NOMO-1 treated with dmso at 0.1 percent for 144 hours (cell line): ENCODE data around the gene AHNAK.

Source experiments
- DNase-seq: peaks from one replicate; lab custom pipeline; 2025; ENCODE audit not compliant: unreplicated experiment; lab: John Stamatoyannopoulos, UW

The AHNAK gene

DNA sequence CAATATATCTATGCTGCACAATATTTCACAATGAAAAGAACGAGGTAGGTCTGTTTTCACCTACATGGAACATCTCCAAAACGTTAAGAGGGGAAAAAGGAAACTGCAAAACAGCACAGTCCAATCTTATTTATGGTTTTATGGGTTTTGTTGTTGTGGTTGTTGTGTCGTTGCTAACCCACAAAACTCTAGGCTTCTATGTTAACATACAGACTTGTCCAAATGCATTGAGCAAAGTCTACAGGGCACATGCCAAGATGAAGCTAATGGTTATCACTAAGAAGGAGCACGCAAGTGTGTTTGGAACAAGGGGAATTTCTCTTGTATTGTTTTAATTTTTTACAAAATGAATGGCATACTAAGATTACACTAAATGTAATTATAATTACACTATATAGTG, 48.6 kb downstream of the AHNAK start:
- no peak for DNase-seq

- DNase-seq = peak; percentile 53
These were observed 49.3 kb downstream of the AHNAK start for GRCh38 chr11:62497132-62497801.

DNA sequence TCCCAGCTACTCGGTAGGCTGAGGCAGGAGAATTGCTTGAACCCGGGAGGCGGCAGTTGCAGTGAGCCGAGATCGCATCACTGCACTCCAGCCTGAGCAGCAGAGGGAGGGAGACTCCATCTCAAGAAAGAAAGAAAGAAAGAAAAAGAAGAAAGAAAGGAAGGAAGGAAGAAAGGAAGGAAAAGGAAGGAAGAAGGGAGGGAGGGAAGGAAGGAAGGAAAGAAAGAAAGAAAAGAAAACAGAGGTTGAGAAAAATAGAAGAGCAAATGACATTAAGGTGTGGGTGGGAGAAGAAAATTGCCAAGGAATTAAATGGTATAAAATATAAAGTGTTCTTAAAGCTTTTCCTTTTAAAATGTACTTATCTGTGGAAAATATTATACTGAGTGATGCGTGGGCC, 49.9 kb downstream of the AHNAK start:
- no peak for DNase-seq

DNA sequence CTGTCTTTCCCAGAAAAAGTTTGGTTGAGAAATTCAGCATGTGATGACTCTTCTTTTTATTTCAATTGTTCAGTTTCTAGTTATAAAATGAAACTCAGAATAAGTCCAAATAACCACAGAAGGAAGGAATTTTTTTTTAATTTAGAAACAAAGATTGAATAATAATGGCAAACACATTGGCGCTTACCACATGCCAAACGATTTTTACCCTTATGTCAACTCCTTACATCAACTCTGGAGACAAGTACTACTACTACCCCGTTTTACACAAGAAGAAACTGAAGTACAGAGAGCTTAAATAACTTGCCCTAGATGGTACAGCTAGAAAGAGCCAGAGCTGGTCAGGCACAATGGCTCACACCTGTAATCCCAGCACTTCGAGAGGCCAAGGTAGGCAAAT, 52.4 kb downstream of the AHNAK start:
- DNase-seq = no peak

- no peak for DNase-seq
These were observed 52.8 kb downstream of the AHNAK start for GRCh38 chr11:62493801-62494200.

GRCh38 chr11:62492586-62492985, 54.0 kb downstream of the AHNAK start:
- DNase-seq = no peak

- no peak for DNase-seq
These were observed 54.9 kb downstream of the AHNAK start for GRCh38 chr11:62491571-62492329.

DNA sequence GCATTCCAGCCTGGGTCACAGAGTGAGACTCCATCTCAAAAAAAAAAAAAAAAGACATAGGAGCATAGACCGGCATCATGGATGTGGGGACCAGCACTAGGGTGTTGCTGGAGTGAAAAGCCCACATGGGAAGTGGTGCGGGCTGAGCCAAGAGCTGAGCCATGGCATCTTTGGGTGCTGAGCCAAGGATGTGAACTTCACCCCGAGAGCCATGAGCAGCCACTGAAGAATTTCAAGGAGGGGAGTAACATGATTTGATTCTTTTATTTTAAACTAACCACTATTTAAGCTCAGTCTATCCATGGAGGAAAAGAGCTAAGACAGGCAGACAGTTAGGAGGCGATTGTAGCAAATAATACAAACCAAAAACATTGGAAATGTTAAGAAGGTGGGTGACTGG, 57.4 kb downstream of the AHNAK start:
- DNase-seq = no peak

DNA sequence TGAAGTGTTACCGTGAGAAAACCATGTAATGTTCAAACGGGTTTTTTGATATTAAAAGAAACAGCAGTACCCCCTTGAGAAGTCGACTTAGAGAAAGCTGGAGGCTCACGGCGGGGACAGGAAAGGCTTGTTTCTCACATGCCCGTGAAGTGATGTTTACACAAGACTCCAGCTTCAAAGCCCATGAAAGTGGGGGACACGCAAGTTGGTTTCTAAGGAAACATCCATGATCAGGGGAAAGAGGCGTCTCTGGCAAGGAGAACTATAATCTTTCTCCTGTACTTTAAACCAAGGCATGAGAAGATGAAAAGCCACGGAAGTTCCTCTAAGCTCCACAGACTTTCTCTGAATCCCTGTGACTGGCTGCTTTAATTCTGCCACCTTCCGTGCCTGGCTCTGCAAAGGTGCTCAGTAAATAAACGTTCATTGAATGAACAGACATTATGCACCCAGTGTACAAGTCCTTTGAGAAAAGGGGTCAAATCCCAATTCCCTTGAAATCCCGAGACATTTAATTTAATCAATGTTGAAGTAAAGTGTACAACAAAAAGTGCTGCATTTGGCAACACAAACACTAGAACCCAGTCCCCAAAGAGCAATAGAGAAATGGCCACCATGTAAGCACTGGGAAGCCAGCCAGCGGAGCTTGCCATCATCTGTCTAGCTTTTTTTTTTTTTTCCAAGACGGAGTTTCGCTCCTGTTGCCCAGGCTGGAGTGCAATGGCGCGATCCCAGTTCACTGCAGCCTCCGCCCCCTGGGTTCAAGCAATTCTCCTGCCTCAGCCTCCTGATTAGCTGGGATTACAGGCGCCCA, 58.7 kb downstream of the AHNAK start:
- DNase-seq = no peak

GRCh38 chr11:62487136-62487535, 59.5 kb downstream of the AHNAK start:
- no peak for DNase-seq

GRCh38 chr11:62484352-62484751, 62.3 kb downstream of the AHNAK start:
- no peak for DNase-seq

GRCh38 chr11:62482753-62483152, 63.9 kb downstream of the AHNAK start:
- no peak for DNase-seq

GRCh38 chr11:62479631-62480201, 66.9 kb downstream of the AHNAK start:
- DNase-seq = no peak

DNA sequence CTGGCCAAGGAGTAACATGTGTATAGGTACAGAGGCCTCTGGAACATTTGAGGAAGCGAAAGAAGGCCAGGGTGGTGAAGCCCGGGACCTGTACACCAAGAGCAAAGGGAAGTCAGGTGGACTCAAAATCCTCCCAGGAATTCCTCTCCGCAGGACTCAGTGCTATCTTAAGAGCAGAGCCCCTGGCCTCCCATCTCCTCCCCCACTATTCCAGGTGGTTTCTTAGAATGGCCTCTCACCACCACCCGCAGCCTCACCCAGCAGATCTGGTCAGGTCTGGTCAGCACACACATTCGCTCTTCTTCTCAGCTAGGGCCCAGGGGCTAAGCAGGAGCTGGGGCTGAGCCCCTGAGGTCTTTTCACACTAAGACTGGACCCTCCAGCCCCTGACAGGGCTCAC, 68.7 kb downstream of the AHNAK start:
- DNase-seq = no peak

- no peak for DNase-seq
These were observed 74.3 kb downstream of the AHNAK start for GRCh38 chr11:62472063-62472884.

GRCh38 chr11:62471603-62472002, 75.0 kb downstream of the AHNAK start:
- DNase-seq = no peak

- no peak for DNase-seq
These were observed 78.0 kb downstream of the AHNAK start for GRCh38 chr11:62468577-62468976.

GRCh38 chr11:62466444-62466843, 80.2 kb downstream of the AHNAK start:
- no peak for DNase-seq

GRCh38 chr11:62464655-62465054, 82.0 kb downstream of the AHNAK start:
- no peak for DNase-seq

DNA sequence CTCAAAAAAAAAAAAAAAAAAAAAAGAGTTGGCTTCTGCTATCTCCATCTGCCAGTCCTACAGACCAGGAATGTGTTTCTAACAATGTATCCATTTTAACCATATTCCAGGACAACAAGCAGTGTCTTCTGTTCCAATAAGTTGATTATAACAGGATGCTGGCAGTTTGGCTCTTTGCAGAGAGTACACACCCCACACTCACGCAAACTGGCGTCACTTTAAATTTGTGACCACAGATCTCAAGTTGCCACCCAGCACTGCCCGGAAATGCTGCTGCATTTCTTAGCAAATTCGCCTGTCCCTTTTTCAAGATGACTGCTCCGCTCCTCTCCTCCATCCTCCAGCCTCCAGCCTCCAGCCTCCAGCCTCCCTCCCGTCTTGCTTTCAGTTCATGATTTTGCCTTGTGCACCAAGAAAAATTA, 83.5 kb downstream of the AHNAK start:
- DNase-seq = peak; percentile 61

GRCh38 chr11:62462508-62462892, 84.1 kb downstream of the AHNAK start:
- DNase-seq = no peak
